Activated naive CD4-positive, alpha-beta T cell treated with anti-CD3 and anti-CD28 coated beads, Interleukin-2, amount 50 U/mL, for 16 hours (primary cell): ENCODE measurements around the gene ABLIM1.

Source experiments
- DNase-seq: peaks from one replicate; pipeline ENCODE4 v3.0.0-alpha.2; 2020

The ABLIM1 gene

DNA sequence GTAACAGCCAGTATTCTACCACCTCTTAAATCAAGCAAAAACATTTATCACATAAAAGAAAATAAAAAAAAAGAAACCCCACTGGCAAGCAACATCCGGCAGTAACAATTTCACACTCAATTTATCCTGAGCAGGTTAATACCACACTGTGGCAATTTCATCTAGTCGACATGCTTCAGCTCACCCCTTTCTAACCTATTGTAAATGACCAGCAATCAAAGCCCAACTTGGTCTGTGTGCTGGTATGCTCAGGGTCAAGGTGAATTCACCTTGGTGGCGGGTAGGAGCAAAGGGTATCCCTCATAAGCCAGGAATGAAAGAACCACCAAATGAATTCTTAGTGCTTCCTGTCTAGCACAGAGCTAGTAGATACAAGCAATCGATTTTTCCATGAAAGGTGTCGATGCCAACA, 144.7 kb downstream of the ABLIM1 start:
- no peak for DNase-seq

GRCh38 chr10:114511881-114512280, 146.2 kb downstream of the ABLIM1 start:
- DNase-seq, result no peak

- DNase-seq, result no peak
These were observed 149.7 kb downstream of the ABLIM1 start for GRCh38 chr10:114508376-114508775.

DNA sequence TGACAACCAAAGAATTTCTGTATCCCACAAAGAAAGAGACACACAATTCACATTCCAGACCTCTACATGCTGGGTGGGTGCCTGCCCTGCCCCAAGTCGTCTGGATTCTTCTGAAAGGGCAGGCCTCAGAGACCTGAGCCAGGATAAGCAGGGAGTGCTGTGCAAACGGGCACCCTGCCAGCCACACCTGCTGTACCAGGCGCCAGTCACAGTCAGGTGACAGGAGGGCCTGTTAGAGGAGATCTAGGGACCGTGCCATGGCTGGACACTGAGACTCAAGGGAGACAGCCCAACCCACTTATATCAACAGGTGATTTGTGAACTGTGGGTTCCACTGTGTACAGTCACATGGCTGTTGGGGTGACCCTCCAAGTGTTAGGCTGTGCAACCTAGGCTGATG, 150.6 kb downstream of the ABLIM1 start:
- DNase-seq, result no peak

DNA sequence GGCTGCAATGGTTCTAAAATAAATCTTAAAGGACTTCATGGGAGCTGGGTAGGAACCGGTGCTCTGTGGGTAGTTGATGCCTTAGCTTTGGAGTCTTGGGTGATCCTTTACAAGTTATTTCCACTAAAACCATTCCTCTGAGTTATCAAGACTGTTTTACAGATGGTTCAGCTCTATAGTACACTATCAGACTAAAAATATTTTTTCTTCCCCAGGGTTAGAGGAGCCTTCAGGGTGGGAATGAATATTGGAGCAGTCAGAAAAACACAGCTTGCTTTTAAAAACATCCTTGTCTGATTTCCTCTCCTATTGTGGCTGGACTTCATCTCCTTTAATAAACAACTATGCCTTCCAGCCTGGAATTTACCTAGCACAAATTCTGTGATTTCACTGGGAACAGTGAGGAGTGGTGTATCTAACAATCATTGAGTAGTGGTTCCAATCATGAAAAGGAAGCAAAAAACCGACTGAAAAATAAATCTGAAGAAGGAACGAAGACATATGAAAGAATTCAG, 151.1 kb downstream of the ABLIM1 start:
- no peak for DNase-seq

GRCh38 chr10:114504769-114505579, 153.1 kb downstream of the ABLIM1 start:
- no peak for DNase-seq

- DNase-seq, result no peak
These were observed 156.0 kb downstream of the ABLIM1 start for GRCh38 chr10:114502074-114502473.

- no peak for DNase-seq
These were observed 156.4 kb downstream of the ABLIM1 start for GRCh38 chr10:114501650-114502049.

DNA sequence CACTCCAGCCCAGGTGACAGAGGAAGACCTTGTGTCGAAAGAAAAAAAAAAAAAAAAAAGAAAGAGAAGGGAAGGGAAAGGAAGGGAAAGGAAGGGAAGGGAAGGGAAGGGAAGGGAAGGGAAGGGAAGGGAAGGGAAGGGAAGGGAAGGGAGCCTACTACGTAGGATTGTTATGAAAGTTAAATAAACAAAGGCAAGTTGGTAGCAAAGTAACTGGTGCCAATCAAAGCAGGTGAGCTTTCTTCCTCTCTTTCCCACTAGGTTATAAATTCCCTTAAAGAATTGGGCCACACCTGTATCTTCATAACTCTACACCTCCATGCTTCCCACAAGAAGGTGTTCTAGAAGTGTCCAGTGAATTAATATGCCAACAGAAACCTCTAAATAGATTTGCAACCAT, 157.4 kb downstream of the ABLIM1 start:
- DNase-seq, result no peak

DNA sequence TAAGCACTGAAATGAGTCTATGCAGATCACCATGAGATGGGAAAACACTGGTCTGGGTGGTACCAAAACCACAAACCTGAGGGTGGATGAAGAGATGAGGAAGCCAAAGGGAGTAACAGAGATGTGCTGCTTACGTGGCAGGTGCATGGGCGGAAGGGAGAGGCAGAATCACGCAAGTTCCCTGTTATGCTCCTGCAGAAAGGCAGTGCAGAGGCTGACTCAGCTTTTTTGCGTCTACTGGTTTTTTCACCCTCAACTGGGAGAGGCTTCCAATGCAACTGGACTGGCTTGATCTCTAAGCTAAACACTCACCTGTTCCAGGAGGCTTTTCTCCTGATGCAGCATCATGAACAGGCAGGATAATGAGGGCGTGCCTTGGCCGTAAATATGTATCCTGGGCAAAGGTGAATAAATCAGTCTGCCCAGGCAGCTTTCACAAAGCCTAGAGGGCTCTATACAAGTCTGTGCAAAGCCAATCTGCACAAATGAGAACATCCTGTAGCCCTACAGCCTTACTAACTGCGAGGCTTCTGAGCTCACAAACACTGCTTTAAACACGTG, 158.4 kb downstream of the ABLIM1 start:
- DNase-seq, result peak; percentile 83

- no peak for DNase-seq
These were observed 159.0 kb downstream of the ABLIM1 start for GRCh38 chr10:114499116-114499515.

GRCh38 chr10:114498413-114499111, 159.5 kb downstream of the ABLIM1 start:
- DNase-seq, result no peak

DNA sequence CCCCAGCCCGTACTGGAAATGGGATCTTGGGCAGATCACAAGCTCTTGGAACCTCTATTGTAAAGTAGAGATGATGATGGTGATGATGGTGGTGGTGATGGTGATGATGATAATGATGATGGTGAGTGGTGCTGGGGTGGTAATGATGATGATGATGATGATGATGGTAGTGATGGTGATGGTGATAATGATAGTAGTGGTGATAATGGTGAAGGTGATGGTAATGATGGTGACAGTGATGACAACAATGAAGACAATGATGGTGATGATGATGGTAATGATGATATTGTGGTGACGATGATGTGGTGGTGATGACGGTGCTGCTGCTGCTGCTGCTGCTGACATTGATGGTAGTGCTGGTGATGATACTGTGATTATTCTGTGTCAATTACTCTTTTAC, 162.8 kb downstream of the ABLIM1 start:
- no peak for DNase-seq

DNA sequence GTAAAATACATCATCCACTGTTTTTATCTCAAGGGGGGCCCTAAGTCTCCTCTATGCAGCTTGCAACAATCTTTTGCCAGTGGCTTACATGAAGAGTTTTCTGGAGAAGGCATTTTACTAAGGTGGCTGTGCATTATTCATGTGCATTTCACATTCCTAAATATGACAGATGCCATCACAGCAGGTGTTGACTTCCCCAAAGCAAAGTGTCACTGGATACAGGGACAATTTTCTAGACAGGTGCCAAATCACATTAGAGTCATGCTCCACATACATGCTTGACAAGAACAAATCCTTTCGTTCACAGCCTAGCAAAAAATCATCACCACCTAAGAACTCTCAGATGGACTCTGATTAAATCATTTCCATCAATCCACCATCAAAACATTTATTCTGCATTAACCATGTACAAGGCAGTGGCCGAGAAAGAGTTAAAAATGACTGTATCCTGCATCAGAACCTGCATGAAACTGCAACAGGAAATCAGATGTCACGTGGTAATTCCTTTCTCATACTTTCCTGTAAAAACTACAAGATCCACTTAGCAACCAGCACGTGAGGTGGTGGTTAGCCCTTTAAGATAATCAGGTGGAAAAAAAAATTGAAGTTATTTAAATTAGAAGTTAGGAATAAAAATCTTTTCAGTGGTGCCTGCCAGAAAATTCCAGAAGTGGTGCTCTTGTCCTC, 165.6 kb downstream of the ABLIM1 start:
- DNase-seq, result no peak

GRCh38 chr10:114491933-114492332, 166.1 kb downstream of the ABLIM1 start:
- no peak for DNase-seq

GRCh38 chr10:114491419-114491818, 166.7 kb downstream of the ABLIM1 start:
- no peak for DNase-seq

GRCh38 chr10:114489521-114490310, 168.4 kb downstream of the ABLIM1 start:
- no peak for DNase-seq

DNA sequence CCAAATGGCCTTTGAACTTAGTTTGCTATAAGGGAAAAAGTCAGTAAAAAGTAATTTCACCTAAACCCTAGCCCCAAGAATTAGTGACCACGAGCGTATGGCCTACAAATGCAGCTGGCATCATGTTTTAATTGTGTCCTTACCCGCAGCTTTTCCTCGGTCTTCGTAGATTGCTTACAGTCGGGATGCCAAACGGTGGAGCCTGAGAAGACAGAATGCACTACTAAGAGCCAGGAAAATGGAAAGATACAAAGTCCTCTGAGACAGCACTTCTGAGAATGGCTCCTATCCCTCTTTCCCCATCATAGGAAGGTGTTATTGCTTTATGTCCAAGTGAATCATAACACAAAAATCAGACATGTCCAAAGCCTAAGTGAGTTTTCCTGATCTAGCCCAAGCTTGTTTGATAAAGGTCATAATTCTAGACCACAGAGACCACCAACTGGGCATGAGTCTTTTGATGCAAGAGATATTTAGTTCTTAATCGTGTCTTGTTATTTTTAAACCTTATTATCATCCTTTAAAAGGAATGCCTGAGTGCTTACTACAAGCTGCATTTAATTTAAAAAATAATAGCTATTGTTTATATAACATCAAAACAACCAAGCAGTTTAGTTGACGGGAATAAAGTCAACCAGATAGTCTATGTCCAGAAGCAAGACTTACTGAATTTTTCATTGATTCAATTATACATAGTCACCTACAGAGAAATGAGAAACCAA, 170.1 kb downstream of the ABLIM1 start:
- no peak for DNase-seq

DNA sequence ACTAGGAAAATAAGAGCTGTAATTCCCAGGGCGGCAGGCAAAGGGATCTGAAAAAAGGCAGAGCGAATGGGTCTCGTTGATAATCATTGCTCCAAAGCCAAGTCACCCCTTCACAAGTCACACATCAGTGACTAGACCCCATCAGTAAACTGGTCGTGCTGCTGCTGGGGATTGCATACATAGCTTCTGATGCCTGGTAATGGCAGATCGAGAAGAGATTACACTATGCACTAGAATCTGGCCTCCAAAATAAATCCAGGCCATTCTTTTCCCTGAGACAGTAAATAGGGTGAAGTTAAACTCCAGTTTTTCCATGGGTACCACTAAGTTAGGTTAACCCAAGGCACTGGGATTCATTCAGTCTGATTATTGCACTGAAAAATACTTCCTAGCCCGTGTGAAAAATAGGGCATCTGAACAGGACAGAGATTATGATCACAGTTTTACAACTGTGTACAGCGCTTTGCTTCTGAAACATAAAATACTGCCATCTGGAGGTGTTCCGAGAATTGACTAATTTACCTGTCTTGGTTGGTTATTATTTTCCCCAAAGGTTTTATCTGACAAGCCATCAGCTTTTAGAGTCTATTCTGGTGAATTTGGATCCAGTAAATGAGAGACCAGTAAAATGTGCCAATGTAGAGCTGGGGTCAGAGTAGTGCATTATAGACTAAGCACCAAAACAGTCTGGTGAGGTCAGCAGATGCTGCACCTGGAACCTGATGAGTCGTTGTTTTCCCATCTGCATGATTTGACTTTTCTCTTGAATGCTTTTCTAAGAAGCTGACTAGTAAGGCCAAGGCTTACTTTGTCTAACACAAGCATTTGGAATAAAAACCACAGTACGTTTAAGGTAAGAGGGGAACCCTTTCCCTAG, 170.9 kb downstream of the ABLIM1 start:
- no peak for DNase-seq

DNA sequence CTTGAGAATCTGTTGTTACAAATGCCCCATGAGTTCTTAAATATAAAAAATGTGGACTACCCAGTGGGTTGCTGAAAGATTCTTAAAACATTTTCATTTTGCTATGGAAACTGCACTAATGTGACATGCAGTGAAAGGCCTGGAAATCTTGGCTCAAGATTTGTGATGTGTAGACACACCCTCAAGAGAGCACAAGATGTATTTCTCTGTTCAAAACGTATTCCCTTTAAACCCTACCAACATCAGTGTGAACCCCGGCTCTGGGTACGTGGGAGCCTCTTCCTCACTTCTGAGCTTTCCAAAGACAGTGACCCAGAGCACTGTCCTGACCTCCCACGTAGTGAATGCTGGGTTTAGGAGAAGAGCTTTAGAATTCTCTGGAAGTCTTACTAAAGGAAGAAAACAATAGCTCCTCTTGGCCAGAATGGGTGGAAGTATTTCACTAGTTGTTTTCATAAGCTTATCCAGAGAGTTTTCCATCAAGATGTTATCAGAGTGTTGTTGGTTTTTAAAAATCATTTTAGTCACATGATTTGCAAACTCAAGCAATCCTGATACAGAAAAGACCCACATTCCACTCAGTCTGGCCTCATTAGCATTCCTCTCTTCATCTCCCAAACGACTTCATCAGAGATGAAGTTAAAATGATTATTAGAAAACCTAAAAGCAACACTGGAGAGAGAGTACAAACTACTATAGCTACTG, 172.2 kb downstream of the ABLIM1 start:
- DNase-seq, result no peak
